Large intestine (tissue), 3 donors: ENCODE results near the gene EHD4. TPM values are rescaled to one million over a fixed set of nuclear protein-coding genes. Genes with fewer than 3 reads are reported as not detected.

Experiments used
- DNase-seq, 2 donors: peaks; one replicate each; pipeline versions ENCODE4 v3.0.0 to v3.0.0-alpha.2; 2013
- H3K27ac ChIP-seq: one replicate; pipeline ENCODE4 v1.5.1; 2013; ENCODE audit warnings: low read length
- H3K27me3 ChIP-seq: 2 replicates; pipeline ENCODE4 v1.6.1; 2013; ENCODE audit warnings: low read length; ENCODE audit not compliant: control insufficient read depth, insufficient read depth
- H3K36me3 ChIP-seq: 2 replicates; pipeline ENCODE4 v1.6.1; 2013; ENCODE audit warnings: low read length; ENCODE audit not compliant: control insufficient read depth, insufficient read depth
- H3K4me1 ChIP-seq: one replicate; pipeline ENCODE4 v1.6.1; 2013; ENCODE audit warnings: low read length; ENCODE audit not compliant: control insufficient read depth, insufficient read depth
- H3K4me3 ChIP-seq: one replicate; pipeline ENCODE4 v1.5.1; 2013; ENCODE audit warnings: low read length
- H3K9me3 ChIP-seq: one replicate; pipeline ENCODE4 v1.6.1; 2013; ENCODE audit warnings: mild to moderate bottlenecking, low read depth, low read length, moderate library complexity; ENCODE audit not compliant: control insufficient read depth
- WGBS: methylation state at CpG from one replicate; pipeline ENCODE4 v1.1.5; 2013; ENCODE audit warnings: low lambda C conversion rate; ENCODE audit not compliant: insufficient coverage; 5-methylcytosine and 5-hydroxymethylcytosine counted together
- polyA plus RNA-seq: library from polyadenylated mRNA; unstranded; fragments of 120-200 nt; gene quantifications from one replicate; pipeline ENCODE4 v1.2.1, GENCODE V29; 2013

Gene EHD4
- polyA plus RNA-seq, 1 donor, result 13.1 TPM

DNA sequence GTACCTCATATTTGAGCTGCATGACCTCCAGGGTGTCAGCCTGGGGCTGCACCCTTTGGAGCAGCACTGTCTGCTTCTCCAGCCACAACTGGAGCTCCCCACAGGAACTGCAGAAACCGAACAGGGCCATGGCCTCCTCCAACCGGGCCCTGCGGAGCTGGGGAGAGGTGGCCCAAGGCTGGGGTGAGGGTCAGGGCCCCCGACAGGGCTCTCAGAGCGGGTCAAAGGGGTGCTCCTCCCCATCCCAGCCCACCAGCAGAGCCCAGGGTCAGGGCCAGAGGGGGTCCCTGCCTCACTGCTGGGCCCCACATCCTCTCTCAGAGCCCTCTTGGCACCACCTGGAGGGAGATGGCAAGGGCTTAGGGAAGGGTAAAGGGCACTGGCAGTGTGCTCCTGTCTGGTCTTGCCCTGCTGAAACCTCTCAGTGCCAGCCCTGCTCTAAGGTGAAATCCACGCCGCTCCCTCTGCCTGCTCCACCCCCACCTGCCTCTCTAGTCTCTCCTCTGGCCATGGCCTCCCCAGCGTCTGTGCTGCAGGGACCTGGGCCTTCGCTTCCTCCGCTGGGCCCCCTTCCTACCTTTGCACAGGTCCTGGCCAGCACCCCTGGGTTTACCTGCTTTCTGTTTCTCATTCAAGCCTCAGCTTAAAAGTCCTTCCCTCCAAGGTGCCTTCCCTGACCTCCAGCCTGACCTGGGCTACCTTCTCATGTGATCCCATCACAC is 92.0 kb downstream of the EHD4 start:
- DNase-seq, result no peak
- H3K27ac ChIP-seq, result no peak overlapping the region
- peaks cover 14% of the 10 kb centered on the region for H3K27me3 ChIP-seq
- peaks cover 10% of the 10 kb centered on the region for H3K4me1 ChIP-seq
- H3K36me3 ChIP-seq, result no peaks in the 10 kb centered on the region
- H3K9me3 ChIP-seq, result peaks cover 3% of the 10 kb centered on the region
- WGBS, result no CpG with 5 or more reads among the region's 10 CpGs
- no peak overlapping the region for H3K4me3 ChIP-seq

DNA sequence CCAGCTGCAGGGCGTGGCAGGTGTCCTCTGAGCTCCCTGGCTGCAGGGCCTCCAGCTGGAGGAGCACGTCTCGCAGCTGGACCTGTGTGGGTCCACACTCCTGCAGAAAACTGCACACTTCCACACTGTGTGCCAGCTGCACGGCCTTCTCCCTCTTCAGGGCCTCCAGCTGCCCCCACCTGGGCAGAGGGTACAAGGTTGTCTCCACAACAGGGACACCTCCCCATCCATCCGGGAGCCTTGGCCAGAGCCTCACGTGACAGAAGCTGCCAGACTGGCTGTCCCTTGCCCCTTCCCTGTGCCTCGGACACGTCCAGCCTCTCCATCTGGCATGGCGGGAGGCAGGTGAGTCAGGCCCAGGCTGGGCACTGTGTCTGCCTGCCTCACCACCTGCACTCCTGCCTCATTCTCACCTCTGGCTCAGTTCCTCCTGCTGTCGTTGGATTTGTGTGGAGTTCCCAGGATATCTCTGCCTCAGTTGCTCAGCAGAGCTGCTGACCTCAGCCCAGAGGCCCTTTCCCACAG is 93.0 kb downstream of the EHD4 start:
- no peak overlapping the region for H3K4me3 ChIP-seq
- H3K4me1 ChIP-seq, result peaks cover 10% of the 10 kb centered on the region
- H3K9me3 ChIP-seq, result peaks cover 3% of the 10 kb centered on the region
- no peak overlapping the region for H3K27ac ChIP-seq
- H3K27me3 ChIP-seq, result peaks cover 14% of the 10 kb centered on the region
- no CpG with 5 or more reads among the region's 10 CpGs for WGBS
- DNase-seq, result no peak
- H3K36me3 ChIP-seq, result no peaks in the 10 kb centered on the region

DNA sequence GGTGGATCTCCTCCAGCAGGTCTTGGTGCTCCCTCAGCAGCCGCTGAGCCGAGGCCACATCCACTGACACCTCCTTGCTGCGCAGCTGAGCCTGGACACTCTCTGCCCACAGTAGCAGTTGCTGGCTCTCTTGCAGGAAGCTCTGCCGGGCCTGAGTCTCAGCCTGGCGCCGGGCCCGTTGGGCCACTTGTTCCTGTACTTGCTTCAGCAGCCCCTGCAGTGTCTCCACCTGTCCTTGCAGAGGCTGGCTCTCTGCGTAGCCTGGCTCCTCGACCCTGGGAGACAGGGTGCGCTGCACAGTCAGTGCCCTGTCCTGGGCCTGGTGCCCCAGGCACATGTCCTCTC is 94.0 kb downstream of the EHD4 start:
- H3K9me3 ChIP-seq, result peaks cover 3% of the 10 kb centered on the region
- no peak overlapping the region for H3K4me3 ChIP-seq
- no CpG with 5 or more reads among the region's 10 CpGs for WGBS
- DNase-seq, result no peak
- H3K27me3 ChIP-seq, result peaks cover 14% of the 10 kb centered on the region
- peaks cover 10% of the 10 kb centered on the region for H3K4me1 ChIP-seq
- H3K27ac ChIP-seq, result no peak overlapping the region
- no peaks in the 10 kb centered on the region for H3K36me3 ChIP-seq

DNA sequence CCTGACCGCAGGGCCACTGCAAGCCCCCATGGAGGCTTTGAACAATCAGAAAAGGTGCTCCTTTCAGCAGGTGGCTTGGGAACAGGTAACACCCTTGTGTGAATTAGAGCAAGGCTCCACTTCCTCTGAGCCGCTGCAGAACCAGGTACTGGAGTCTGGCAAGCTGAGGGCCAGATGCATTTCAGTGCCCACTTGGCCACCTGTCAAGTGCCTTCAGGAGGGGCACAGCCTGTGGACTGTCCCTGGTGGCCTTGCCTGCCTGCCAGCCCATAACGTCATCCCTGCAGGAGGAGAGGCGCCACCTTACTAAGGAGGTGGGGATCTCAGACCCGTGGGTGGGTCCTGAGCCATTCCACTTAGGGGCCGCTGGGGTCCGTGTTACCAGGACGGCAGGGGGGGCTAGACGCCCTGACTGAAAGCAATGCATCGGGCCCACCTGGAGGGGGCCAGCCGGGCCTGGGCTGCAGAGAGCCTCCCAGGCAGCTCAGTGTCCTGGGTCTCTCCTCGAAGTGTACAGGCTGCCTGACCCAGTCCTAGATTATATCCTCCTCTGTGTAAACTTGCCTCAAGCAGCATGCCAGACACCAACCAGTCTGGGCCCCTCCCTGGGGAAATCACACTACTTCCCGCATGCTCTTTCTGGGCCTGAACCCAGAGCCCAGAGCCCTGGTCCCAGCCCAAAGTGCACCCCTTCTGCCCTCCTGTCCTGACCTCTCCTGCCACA is 94.6 kb downstream of the EHD4 start:
- no CpG with 5 or more reads among the region's 13 CpGs for WGBS
- Histone ChIP-seq H3K27me3 (peaks cover 14% of the 10 kb centered on the region), H3K36me3 (no peaks in the 10 kb centered on the region), H3K4me3 (no peak overlapping the region), H3K27ac (no peak overlapping the region), H3K9me3 (peaks cover 3% of the 10 kb centered on the region), H3K4me1 (peaks cover 10% of the 10 kb centered on the region)
- DNase-seq, result no peak

DNA sequence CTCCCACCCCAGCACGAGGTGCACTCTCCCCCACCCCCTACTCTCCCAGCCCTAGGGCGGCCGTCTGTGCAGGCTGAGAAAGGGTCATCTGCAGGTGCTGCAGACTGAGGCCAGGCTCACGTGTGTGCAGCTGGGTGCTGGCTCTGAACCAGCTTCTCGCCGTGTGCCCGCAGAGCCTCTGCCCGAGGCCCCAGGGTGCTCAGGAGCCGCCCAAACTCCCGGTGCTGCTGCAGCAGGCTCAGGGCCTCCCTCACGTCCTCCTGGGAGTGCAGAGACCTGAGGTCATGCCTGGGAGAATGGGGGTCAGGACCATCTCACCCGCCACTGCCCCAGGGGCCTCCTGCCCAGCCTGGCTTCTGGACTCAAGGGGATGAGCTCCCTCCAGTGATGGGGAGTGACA is 95.7 kb downstream of the EHD4 start:
- no peak for DNase-seq
- H3K36me3 ChIP-seq, result no peaks in the 10 kb centered on the region
- WGBS, result no CpG with 5 or more reads among the region's 12 CpGs

DNA sequence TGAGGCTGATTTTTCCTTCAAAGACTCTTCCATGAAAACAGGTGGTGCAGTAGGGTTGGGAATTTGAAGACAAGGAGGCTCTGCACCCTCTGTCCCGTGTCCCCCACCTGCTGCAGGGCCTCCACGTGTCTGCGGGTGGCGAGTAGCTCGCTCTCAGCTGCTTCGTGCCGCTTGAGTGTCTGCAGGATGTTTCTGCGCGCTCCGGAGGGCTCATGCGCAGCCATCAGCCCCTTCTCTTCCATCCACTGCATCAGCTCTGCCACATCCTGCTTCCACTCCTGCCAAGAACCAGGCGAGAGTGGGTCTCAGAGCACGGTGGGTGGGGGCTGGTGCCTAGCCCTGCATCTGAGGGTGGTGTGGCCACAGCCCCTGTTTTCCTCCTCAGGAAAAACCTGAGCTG is 96.3 kb downstream of the EHD4 start:
- DNase-seq, result no peak
- no peaks in the 10 kb centered on the region for H3K4me1 ChIP-seq
- H3K36me3 ChIP-seq, result no peaks in the 10 kb centered on the region
- H3K9me3 ChIP-seq, result no peaks in the 10 kb centered on the region
- no CpG with 5 or more reads among the region's 13 CpGs for WGBS
- H3K4me3 ChIP-seq, result no peak overlapping the region
- no peak overlapping the region for H3K27ac ChIP-seq
- peaks cover 3% of the 10 kb centered on the region for H3K27me3 ChIP-seq

More for the DNA sequence above, 95.7 kb downstream of the EHD4 start:
- H3K27me3 ChIP-seq, result peaks cover 9% of the 10 kb centered on the region
- no peak overlapping the region for H3K27ac ChIP-seq
- H3K9me3 ChIP-seq, result no peaks in the 10 kb centered on the region
- no peak overlapping the region for H3K4me3 ChIP-seq
- peaks cover 3% of the 10 kb centered on the region for H3K4me1 ChIP-seq

DNA sequence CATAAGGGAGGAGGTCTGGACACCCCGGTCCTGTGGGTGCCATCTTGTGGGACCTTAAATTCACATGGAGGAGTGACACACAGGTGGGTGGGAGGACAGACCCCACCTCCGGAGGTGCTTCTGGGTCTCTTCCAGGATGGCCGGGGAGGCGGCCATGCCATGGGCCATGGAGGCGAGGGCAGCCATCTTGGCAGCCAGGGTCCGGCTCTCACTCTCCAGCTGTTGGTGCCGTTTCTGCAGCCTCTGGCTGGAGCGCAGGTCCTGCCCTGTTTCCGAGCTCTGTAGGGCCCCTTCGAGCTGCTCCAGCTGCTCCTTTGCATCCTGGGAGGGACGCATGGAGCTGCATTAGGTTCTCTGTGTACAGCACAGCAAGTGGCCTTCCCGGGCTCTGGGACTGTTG is 97.6 kb downstream of the EHD4 start:
- no peak for DNase-seq
- WGBS, result no CpG with 5 or more reads among the region's 12 CpGs

DNA sequence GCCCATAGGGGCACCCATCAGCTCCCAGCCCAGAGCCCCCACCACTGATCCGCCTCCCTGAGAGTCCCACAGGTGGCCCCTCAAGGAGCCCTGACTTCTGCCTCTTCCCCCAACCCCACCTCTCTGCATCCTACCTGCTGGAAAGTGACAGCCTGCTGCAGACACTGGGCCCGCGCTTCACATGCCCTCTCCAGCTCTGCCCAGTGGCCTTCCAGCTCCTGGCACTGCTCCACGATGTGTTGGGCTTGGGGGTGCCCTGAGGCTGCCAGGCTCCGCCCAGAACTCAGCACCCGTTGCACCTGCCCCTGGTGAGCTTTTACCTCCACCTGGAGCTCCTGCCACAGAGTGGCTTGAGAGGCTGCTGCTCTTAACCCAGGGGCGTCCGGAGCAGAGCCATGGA is 98.6 kb downstream of the EHD4 start:
- no CpG with 5 or more reads among the region's 8 CpGs for whole genome bisulfite sequencing
- Histone ChIP-seq H3K4me1 (no peaks in the 10 kb centered on the region), H3K9me3 (no peaks in the 10 kb centered on the region), H3K27ac (no peak overlapping the region), H3K4me3 (no peak overlapping the region), H3K27me3 (no peaks in the 10 kb centered on the region), H3K36me3 (no peaks in the 10 kb centered on the region)
- DNase-seq, result no peak

More for the DNA sequence above, 97.6 kb downstream of the EHD4 start:
- Histone ChIP-seq H3K36me3 (no peaks in the 10 kb centered on the region), H3K4me3 (no peak overlapping the region), H3K4me1 (no peaks in the 10 kb centered on the region), H3K27me3 (no peaks in the 10 kb centered on the region), H3K9me3 (no peaks in the 10 kb centered on the region), H3K27ac (no peak overlapping the region)

DNA sequence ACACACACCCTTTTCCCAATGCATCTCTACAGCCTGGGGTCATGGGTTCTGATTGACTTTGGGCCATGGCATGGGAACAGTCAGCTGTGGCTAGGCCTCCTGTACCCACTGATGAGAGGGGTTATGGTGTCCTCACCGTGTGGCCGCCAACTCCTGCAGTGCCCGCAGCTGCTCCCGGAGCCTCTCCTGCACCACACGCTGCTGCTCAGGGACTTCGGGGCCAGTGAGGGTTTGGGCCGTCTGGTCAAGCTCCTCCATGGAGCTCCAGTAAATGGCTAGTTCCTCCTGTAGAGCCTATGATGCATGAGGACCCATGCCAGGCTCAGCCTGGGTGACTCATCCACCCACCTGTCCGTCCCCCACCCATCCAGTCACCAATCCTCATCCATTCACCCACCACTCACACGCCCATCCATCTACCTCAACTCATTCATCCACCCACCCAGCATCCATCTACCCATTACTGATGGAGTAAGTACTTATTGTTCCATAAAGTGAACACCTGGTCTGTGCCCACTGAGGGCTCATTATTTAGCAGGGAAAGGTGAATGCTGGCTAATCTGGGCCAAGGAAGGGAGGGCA is 100.1 kb downstream of the EHD4 start:
- WGBS, result 100% methylated on average over 1 of the region's 9 CpGs
- no peak for DNase-seq
- no peaks in the 10 kb centered on the region for H3K9me3 ChIP-seq
- H3K36me3 ChIP-seq, result no peaks in the 10 kb centered on the region
- H3K27ac ChIP-seq, result no peak overlapping the region
- H3K4me3 ChIP-seq, result no peak overlapping the region
- H3K27me3 ChIP-seq, result no peaks in the 10 kb centered on the region
- no peaks in the 10 kb centered on the region for H3K4me1 ChIP-seq

DNA sequence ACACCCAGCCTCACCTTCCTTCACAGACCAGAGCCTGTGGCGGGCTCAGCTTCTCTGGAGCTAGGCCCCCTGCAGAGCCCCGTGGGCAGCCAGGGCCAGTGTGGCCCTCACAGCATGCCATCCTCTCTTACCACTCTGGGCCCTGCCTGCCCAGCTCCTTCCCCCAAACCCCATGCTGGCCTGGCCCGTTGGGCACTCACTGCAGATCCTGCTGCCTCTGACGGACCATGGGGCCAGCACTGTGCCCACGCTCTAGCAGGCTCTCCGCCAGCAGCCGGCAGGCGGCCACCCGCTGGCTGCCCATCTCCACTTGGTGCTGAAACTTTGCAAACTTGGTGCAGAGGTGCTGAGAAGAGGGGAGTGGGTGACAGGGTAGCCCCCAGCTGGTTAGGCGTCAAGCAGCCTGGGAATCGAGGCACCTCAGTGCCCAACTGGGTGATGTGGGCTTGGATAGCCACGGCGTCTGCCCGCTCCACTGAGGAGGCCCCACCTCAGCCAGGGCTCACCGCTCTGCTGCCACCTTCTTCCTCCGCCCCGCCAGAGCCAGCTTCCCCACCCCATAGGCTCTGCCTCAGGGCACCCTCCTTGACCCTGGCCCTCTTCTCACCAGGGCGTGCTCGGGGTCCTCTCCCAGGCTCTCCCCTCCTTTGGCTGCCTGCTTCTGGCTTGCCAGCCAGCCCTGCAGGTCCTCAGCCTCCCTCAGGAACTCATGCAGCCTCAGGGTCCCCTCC is 101.0 kb downstream of the EHD4 start:
- Histone ChIP-seq H3K27me3 (no peaks in the 10 kb centered on the region), H3K9me3 (no peaks in the 10 kb centered on the region), H3K36me3 (no peaks in the 10 kb centered on the region), H3K4me3 (no peak overlapping the region), H3K27ac (no peak overlapping the region), H3K4me1 (peaks cover 3% of the 10 kb centered on the region)
- DNase-seq, result no peak
- WGBS, result no CpG with 5 or more reads among the region's 19 CpGs
